SK-MEL-5 (cell line): Measurements from ENCODE around the gene FNIP1. TPM values are rescaled to one million over a fixed set of nuclear protein-coding genes. Genes with fewer than 3 reads are reported as not detected.
A peak's percentile ranks its signal among the peaks of the same experiment; 100 is the strongest.
"Not testable (repeated sequence)": the region's sequence is repeated elsewhere in the genome, so short reads cannot be mapped to it uniquely, and the experiment has no call there.

ENCODE experiments used
- DNase-seq: peaks from one replicate; pipeline ENCODE4 v3.0.0-alpha.2; 2016; ENCODE audit warnings: low read depth, low spot score
- in situ Hi-C: cut with HindIII; loops from 2 replicates; pipeline ENCODE4 v1.10.0; 2016; ENCODE audit warnings: low sequenced_read_pairs, high pct_unique_total_duplicates, low pct_unique_long_range_greater_than_20kb
- total RNA-seq: library from RNA; depleted of rRNA; stranded (reverse); fragments of >200 nt; shearing (Covaris generic); gene quantifications from 2 replicates; pipeline ENCODE4 v1.2.3, GENCODE V29; 2014

Gene FNIP1
- total RNA-seq, 1 experiment from 2014 or later, result 36.2 TPM

DNA sequence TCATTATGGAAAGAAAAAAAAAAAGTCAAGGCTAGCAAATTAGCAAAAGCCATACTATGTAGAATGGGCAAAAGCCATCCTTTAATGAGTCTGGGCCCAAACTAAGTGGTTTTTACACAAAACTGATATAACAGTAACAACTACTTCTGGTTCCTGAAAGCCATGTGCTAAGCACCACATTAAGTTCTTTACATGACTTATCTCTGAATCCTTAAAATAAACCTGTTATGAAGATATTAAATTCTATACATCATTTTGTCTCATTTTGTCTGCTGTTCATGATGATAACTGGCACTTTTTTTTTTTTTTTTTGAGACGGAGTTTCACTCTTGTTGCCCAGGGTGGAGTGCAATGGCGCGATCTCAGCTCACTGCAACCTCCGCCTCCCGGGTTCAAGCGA lies 5.0 kb downstream of the FNIP1 start:
- no peak for DNase-seq
- in situ Hi-C loops, result no loop called here

GRCh38 chr5:131790550-131790949 lies 6.3 kb downstream of the FNIP1 start:
- in situ Hi-C loops, result no loop called here

GRCh38 chr5:131789765-131790164 lies 7.1 kb downstream of the FNIP1 start:
- DNase-seq, result no peak
- in situ Hi-C loops, result no loop called here

More at GRCh38 chr5:131790550-131790949, 6.3 kb downstream of the FNIP1 start:
- DNase-seq, result no peak

GRCh38 chr5:131787736-131788135 lies 9.1 kb downstream of the FNIP1 start:
- no peak for DNase-seq
- in situ Hi-C loops, result no loop called here

- in situ Hi-C loops, result no loop called here
Observed at GRCh38 chr5:131786900-131787692, 9.7 kb downstream of the FNIP1 start.

GRCh38 chr5:131786036-131786435 lies 10.8 kb downstream of the FNIP1 start:
- peak; percentile 69 for DNase-seq
- in situ Hi-C loops, result no loop called here

More at GRCh38 chr5:131786900-131787692, 9.7 kb downstream of the FNIP1 start:
- DNase-seq, result no peak

DNA sequence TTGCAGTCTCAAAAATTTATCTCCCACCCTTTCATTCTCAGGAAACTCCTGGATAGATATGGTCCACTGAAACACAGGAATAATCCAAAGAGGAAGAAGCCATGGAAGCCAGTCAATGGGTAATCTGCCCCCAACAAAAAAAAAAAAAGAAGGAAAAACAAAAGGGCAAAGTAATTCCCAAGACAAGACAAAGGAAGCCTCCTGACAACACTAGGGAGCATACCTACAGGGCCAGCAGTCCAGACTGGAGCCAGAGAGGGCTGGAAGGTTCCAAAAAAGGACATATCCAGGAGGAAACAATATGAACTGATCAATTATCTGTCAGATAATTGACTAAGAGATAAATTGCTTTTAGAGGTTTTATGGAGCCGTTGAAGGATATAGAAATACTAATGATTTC lies 12.9 kb downstream of the FNIP1 start:
- DNase-seq, result no peak
- in situ Hi-C loops, result no loop called here

DNA sequence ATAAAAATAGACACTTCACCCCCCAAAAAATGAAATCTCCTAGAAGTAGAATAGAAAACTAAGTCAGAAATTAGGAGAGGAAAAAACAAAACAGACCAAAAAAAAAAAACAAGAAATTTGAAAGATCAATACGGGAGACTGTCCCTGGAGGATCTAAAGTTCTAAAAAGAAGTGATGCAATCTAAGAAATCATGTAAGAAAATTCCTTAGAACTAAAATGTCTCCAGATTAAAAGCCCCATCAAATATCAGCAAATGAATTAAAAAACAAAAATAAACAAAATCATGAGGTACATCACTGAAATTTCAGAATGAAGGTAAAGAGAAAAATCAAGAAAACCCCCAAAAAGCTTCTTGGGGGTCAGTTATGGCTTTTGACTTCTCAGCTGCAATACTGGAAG lies 13.5 kb downstream of the FNIP1 start:
- in situ Hi-C loops, result no loop called here
- DNase-seq, result no peak

- in situ Hi-C loops, result no loop called here
- no peak for DNase-seq
Observed at GRCh38 chr5:131782717-131783116, 14.1 kb downstream of the FNIP1 start.

DNA sequence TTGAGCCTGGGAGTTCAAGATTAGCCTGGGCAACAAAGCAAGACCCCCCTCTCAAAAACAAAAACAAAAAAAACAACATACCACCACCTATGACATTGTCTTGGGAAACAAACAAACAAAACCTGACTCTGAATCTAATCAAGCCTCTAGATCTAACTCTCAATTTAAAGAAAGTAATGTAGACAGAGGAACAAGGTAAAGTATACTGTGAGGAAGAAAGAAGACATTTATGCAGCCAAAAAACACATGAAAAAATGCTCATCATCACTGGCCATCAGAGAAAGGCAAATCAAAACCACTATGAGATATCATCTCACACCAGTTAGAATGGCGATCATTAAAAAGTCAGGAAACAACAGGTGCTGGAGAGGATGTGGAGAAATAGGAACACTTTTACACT lies 18.7 kb downstream of the FNIP1 start:
- in situ Hi-C loops, DNase-seq: not testable (repeated sequence)

DNA sequence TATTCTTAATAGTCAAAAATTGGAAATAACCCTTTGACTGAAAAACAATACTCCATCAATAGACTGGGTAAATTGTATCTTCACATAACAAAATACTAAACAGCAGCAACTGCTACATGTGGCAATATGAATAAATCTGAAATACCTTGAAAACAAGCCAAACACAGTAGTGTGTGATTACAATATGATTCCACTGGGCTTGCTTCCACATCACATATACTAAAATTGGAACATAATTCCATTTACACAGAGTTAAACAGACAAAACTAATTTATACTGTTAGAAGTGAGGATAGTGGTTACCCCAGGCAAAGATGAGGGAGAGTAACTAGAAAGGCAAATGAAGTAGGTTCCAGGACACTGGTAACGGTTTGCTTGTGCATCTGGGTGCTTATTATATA lies 20.4 kb downstream of the FNIP1 start:
- in situ Hi-C loops, result no loop called here
- DNase-seq, result no peak

GRCh38 chr5:131774652-131775367 lies 22.0 kb downstream of the FNIP1 start:
- in situ Hi-C loops, result no loop called here
- DNase-seq, result no peak

GRCh38 chr5:131773805-131774204 lies 23.0 kb downstream of the FNIP1 start:
- in situ Hi-C loops, result no loop called here
- DNase-seq, result peak; percentile 33

- in situ Hi-C loops, result no loop called here
- no peak for DNase-seq
Observed at GRCh38 chr5:131771692-131772091, 25.1 kb downstream of the FNIP1 start.

DNA sequence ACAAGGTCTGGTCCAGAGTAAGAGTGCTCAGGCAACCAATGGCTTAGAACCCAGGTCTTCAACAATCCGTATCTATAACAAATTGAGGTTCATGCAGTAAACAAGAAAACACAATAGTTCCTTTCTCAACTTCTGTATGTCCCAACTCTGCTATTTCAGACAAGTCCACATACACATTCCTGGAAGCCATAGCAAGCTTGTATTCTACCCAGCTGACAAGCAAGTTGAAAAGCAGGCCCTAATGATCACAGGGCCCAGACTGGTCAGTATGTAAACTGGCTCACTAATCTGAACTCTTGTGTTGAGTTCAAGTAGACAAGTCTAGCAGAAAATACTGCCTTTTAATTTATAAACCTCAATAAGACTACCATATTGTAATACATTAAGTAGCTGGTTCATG lies 26.9 kb downstream of the FNIP1 start:
- peak; percentile 57 for DNase-seq
- in situ Hi-C loops, result no loop called here

GRCh38 chr5:131769336-131769735 lies 27.5 kb downstream of the FNIP1 start:
- in situ Hi-C loops, result no loop called here
- peak; percentile 42 for DNase-seq

DNA sequence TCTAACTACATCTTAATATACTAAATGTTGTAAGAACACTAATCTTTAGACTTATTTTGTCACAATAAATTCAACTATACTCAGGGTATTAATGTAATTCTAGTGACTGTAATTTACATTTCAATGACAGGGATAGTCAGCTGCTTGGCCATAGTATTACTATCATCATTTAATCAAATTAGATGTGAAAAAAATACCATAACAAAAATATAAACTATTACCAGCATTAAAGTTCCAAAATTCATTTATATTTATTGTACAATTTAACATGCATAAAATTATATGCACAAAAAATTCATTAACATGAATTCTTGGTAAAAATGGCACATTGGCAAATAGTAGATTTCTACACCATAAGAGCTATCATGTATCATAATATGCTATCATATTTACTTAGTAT lies 28.9 kb downstream of the FNIP1 start:
- in situ Hi-C loops, result no loop called here
- DNase-seq, result no peak

- in situ Hi-C loops, result no loop called here
- DNase-seq, result no peak
Observed at GRCh38 chr5:131766689-131767088, 30.1 kb downstream of the FNIP1 start.

DNA sequence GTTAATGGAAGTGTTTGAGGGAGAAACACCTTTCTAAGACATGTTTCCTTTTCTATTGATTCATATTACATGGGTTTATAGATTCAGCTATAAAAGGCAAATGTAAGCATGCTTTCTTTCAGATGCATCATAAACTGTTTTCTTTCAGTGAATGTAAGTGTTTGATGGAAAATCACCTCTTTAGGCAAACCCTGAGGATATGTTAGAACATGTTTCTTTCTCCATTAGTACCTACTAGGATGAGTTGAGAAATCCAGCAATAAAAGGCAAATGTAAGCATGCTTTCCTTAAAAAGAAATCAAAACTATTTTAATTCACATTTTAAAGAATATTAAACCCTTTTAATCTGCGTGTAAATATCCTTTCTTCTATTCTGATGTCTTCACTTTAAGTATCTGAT lies 31.6 kb downstream of the FNIP1 start:
- in situ Hi-C loops, result no loop called here
- DNase-seq, result no peak
